Measurements from ENCODE around the gene STEAP3. TPM values are rescaled to one million over a fixed set of nuclear protein-coding genes. Genes with fewer than 3 reads are reported as not detected.

The STEAP3 gene
- total RNA-seq, 3 donors from 2014 or later (not counting 1 experiment from before 2014, with no cell fraction given): 1.7 to 2.5 (median 2.0) TPM

- H3K9me3 Mint-ChIP-seq: no peaks in the 10 kb centered on the region
- intact Hi-C loops (cut with micrococcal nuclease): no loop called here
- no peak for TF ChIP-seq CTCF (IDR thresholded peaks at IDR 0.05)
Measured at GRCh38 chr2:119293254-119293653, 69.6 kb downstream of the STEAP3 start.

GRCh38 chr2:119293900-119294299, 70.3 kb downstream of the STEAP3 start:
- H3K9me3 ChIP-seq (ENCODE audit: control insufficient read depth, insufficient read depth, low read length): no peaks in the 10 kb centered on the region
- no peak for TF ChIP-seq CTCF (IDR thresholded peaks at IDR 0.05)
- WGBS (ENCODE audit: insufficient coverage): 92% methylated on average over 7 of the region's 7 CpGs
- no peaks in the 10 kb centered on the region for H3K27me3 ChIP-seq (ENCODE audit: control insufficient read depth, insufficient read depth, low read length)
- Mint-ChIP-seq H3K4me3 (no peak overlapping the region), H3K9me3 (no peaks in the 10 kb centered on the region), H3K27ac (no peak overlapping the region), H3K4me1 (peaks cover 22 to 25% of the 10 kb centered on the region in 2 donors), H3K27me3 (ENCODE audit: low read depth in 2 of 2) (no peaks in the 10 kb centered on the region), H3K36me3 (no peaks in the 10 kb centered on the region)
- no peaks in the 10 kb centered on the region for H3K36me3 ChIP-seq (ENCODE audit: control insufficient read depth, insufficient read depth, low read length)
- intact Hi-C loops (cut with micrococcal nuclease): no loop called here
- H3K4me3 ChIP-seq (ENCODE audit: low read length): no peak overlapping the region
- H3K4me1 ChIP-seq (ENCODE audit: control insufficient read depth, insufficient read depth, low read length): peaks cover 3% of the 10 kb centered on the region
- ATAC-seq (no peak), DNase-seq (no peak)
- no peak overlapping the region for H3K27ac ChIP-seq (ENCODE audit: low read length)

More at GRCh38 chr2:119293254-119293653, 69.6 kb downstream of the STEAP3 start:
- Histone ChIP-seq H3K4me3 (ENCODE audit: low read length) (no peak overlapping the region), H3K27ac (ENCODE audit: low read length) (no peak overlapping the region), H3K9me3 (ENCODE audit: control insufficient read depth, insufficient read depth, low read length) (no peaks in the 10 kb centered on the region), H3K27me3 (ENCODE audit: control insufficient read depth, insufficient read depth, low read length) (no peaks in the 10 kb centered on the region), H3K4me1 (ENCODE audit: control insufficient read depth, insufficient read depth, low read length) (peaks cover 3% of the 10 kb centered on the region), H3K36me3 (ENCODE audit: control insufficient read depth, insufficient read depth, low read length) (no peaks in the 10 kb centered on the region)
- Mint-ChIP-seq H3K36me3 (no peaks in the 10 kb centered on the region), H3K27ac (no peak overlapping the region), H3K27me3 (ENCODE audit: low read depth in 2 of 2) (no peaks in the 10 kb centered on the region), H3K4me1 (peaks cover 22 to 32% of the 10 kb centered on the region in 2 donors), H3K4me3 (no peak overlapping the region)
- ATAC-seq (no peak), DNase-seq (no peak)
- 97% methylated on average over 2 of the region's 2 CpGs for WGBS (ENCODE audit: insufficient coverage)

- Histone ChIP-seq H3K36me3 (ENCODE audit: control insufficient read depth, insufficient read depth, low read length) (no peaks in the 10 kb centered on the region), H3K27me3 (ENCODE audit: control insufficient read depth, insufficient read depth, low read length) (no peaks in the 10 kb centered on the region), H3K4me1 (ENCODE audit: control insufficient read depth, insufficient read depth, low read length) (peaks cover 3% of the 10 kb centered on the region), H3K27ac (ENCODE audit: low read length) (no peak overlapping the region), H3K9me3 (ENCODE audit: control insufficient read depth, insufficient read depth, low read length) (no peaks in the 10 kb centered on the region), H3K4me3 (ENCODE audit: low read length) (no peak overlapping the region)
- Mint-ChIP-seq H3K4me3 (no peak overlapping the region), H3K27me3 (ENCODE audit: low read depth in 2 of 2) (no peaks in the 10 kb centered on the region), H3K36me3 (no peaks in the 10 kb centered on the region), H3K9me3 (no peaks in the 10 kb centered on the region), H3K4me1 (peaks cover 18% of the 10 kb centered on the region in 2 donors), H3K27ac (no peak overlapping the region)
- intact Hi-C loops (cut with micrococcal nuclease): no loop called here
- DNase-seq: no peak
- WGBS (ENCODE audit: insufficient coverage): 90% methylated on average over 14 of the region's 14 CpGs
- no peak for ATAC-seq
- TF ChIP-seq CTCF (IDR thresholded peaks at IDR 0.05): no peak
Measured at GRCh38 chr2:119294671-119295070, 71.0 kb downstream of the STEAP3 start.

GRCh38 chr2:119295688-119296375, 72.2 kb downstream of the STEAP3 start:
- peaks cover 12% of the 10 kb centered on the region in 2 donors for H3K4me1 Mint-ChIP-seq
- Histone ChIP-seq H3K36me3 (ENCODE audit: control insufficient read depth, insufficient read depth, low read length) (no peaks in the 10 kb centered on the region), H3K27ac (ENCODE audit: low read length) (no peak overlapping the region), H3K4me3 (ENCODE audit: low read length) (no peak overlapping the region), H3K9me3 (ENCODE audit: control insufficient read depth, insufficient read depth, low read length) (no peaks in the 10 kb centered on the region), H3K4me1 (ENCODE audit: control insufficient read depth, insufficient read depth, low read length) (peaks cover 2% of the 10 kb centered on the region), H3K27me3 (ENCODE audit: control insufficient read depth, insufficient read depth, low read length) (no peaks in the 10 kb centered on the region)
- no peaks in the 10 kb centered on the region for H3K36me3 Mint-ChIP-seq
- 92% methylated on average over 9 of the region's 10 CpGs for WGBS (ENCODE audit: insufficient coverage)
- ATAC-seq: no peak
- no peaks in the 10 kb centered on the region for H3K9me3 Mint-ChIP-seq
- DNase-seq: no peak
- TF ChIP-seq CTCF (IDR thresholded peaks at IDR 0.05): no peak
- H3K4me3 Mint-ChIP-seq: no peak overlapping the region
- intact Hi-C loops (cut with micrococcal nuclease): no loop called here
- no peak overlapping the region for H3K27ac Mint-ChIP-seq
- no peaks in the 10 kb centered on the region for H3K27me3 Mint-ChIP-seq (ENCODE audit: low read depth in 2 of 2)
